Stimulated activated naive CD4-positive, alpha-beta T cell (primary cell): ENCODE measurements around the gene ZNF484.
"Not testable (repeated sequence)": the region's sequence is repeated elsewhere in the genome, so short reads cannot be mapped to it uniquely, and the experiment has no call there.

Experiments used
- DNase-seq, 6 experiments: peaks; one replicate each; lab custom pipeline; 2025; lab: John Stamatoyannopoulos, UW

Gene ZNF484

GRCh38 chr9:92877531-92878430 is at the start of gene ZNF484:
Gene ZNF484, minus strand, starts transcription at chr9:92878038. Its CDS starts 3,009 bp downstream, at chr9:92875029.
- peak; percentile 84 to 97 (median 94) for DNase-seq

GRCh38 chr9:92920437-92920836 is 42.6 kb upstream of the ZNF484 start:
- no peak for DNase-seq

- no peak for DNase-seq
These were observed 39.5 kb upstream of the ZNF484 start for GRCh38 chr9:92917176-92917800.

- no peak for DNase-seq
These were observed 34.0 kb upstream of the ZNF484 start for GRCh38 chr9:92911511-92912475.

- DNase-seq = not testable (repeated sequence)
These were observed 27.3 kb upstream of the ZNF484 start for GRCh38 chr9:92905137-92905536.

- no peak for DNase-seq
These were observed 19.5 kb upstream of the ZNF484 start for GRCh38 chr9:92897323-92897722.

GRCh38 chr9:92895812-92896436 is 18.1 kb upstream of the ZNF484 start:
- no peak for DNase-seq

- no peak for DNase-seq
These were observed 17.0 kb upstream of the ZNF484 start for GRCh38 chr9:92894711-92895362.

- not testable (repeated sequence) for DNase-seq
These were observed 16.2 kb upstream of the ZNF484 start for GRCh38 chr9:92893916-92894610.

- not testable (repeated sequence) for DNase-seq
These were observed 14.4 kb upstream of the ZNF484 start for GRCh38 chr9:92892276-92892675.

- DNase-seq = no peak
These were observed 12.9 kb upstream of the ZNF484 start for GRCh38 chr9:92890761-92891160.

- DNase-seq = peak; percentile 19 to 75 (median 45)
These were observed 10.1 kb upstream of the ZNF484 start for GRCh38 chr9:92887880-92888338.

- DNase-seq = peak; percentile 26 to 81 (median 64)
These were observed 9.2 kb upstream of the ZNF484 start for GRCh38 chr9:92886846-92887610.

GRCh38 chr9:92883666-92884405 is 6.0 kb upstream of the ZNF484 start:
- not testable (repeated sequence) for DNase-seq

GRCh38 chr9:92882276-92882675 is 4.4 kb upstream of the ZNF484 start:
- DNase-seq = no peak

- no peak for DNase-seq
These were observed 2.5 kb downstream of the ZNF484 start for GRCh38 chr9:92875373-92875772.

GRCh38 chr9:92870289-92870688 is 7.5 kb downstream of the ZNF484 start:
- DNase-seq = no peak

GRCh38 chr9:92866600-92866999 is 11.2 kb downstream of the ZNF484 start:
- DNase-seq = not testable (repeated sequence)

- DNase-seq = no peak
These were observed 13.7 kb downstream of the ZNF484 start for GRCh38 chr9:92864152-92864551.
